Measurements from ENCODE around the gene ST3GAL3.

- TF ChIP-seq POLR2AphosphoS5 (IDR thresholded peaks at IDR 0.05; ENCODE audit: low read depth, low read length): no peak
- TF ChIP-seq SIN3A (IDR thresholded peaks at IDR 0.05; ENCODE audit: borderline replicate concordance, insufficient read depth, low read depth, low read length): no peak
- TF ChIP-seq CTCF (IDR thresholded peaks at IDR 0.05): no peak
- TF ChIP-seq REST (IDR thresholded peaks at IDR 0.05; ENCODE audit: insufficient read depth in 1 of 2, low read depth in 2 of 2, low read length in 1 of 2): no peak
Measured at GRCh38 chr1:43847290-43847689, 140.0 kb downstream of the ST3GAL3 start.
